ENCODE measurements around the gene CETP.

DNA sequence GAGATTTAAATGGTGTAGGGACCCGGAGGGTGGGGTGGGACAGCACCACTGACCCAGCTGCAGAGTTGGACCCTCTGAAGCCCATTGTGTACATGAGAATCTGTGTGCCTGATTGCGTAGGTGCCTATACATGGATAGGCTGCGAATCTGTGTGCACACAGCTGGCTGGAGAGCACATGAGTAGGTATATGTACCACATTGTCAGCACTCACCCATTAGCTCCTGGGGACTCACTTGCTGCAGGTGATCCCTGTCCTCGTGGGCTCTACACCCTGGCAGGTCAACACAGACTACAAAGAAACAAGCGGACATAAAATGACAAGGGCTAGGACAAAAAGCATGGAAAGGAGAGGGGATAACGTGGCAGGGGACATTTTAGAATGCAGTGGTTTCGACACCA lies 11.3 kb upstream of the CETP start:
- TF ChIP-seq, protein P1, sequence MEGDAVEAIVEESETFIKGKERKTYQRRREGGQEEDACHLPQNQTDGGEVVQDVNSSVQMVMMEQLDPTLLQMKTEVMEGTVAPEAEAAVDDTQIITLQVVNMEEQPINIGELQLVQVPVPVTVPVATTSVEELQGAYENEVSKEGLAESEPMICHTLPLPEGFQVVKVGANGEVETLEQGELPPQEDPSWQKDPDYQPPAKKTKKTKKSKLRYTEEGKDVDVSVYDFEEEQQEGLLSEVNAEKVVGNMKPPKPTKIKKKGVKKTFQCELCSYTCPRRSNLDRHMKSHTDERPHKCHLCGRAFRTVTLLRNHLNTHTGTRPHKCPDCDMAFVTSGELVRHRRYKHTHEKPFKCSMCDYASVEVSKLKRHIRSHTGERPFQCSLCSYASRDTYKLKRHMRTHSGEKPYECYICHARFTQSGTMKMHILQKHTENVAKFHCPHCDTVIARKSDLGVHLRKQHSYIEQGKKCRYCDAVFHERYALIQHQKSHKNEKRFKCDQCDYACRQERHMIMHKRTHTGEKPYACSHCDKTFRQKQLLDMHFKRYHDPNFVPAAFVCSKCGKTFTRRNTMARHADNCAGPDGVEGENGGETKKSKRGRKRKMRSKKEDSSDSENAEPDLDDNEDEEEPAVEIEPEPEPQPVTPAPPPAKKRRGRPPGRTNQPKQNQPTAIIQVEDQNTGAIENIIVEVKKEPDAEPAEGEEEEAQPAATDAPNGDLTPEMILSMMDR (IDR thresholded peaks at IDR 0.05) = no peak
- no peak for TF ChIP-seq POLR2A (IDR thresholded peaks at IDR 0.05)

Measured in uterus (tissue), 2 donors.